Stimulated activated memory B cell treated with anti-CD40 and anti-IgM and Interleukin-4, amounts not matched to agents 10 μg/mL and 1 μg/mL and 100 μg/mL, for 72 hours (primary cell): ENCODE results near the gene GALNT12.

Experiments used
- ATAC-seq: fragments of 150-1000 bp; cut with Tn5 transposase; 2 replicates; pipeline ENCODE4 v1.10.0; 2021
- H3K27ac Mint-ChIP-seq: one replicate; pipeline ENCODE4 v1.8.0; 2022; ENCODE audit warnings: mild to moderate bottlenecking, mixed read lengths
- H3K27me3 Mint-ChIP-seq: one replicate; pipeline ENCODE4 v1.8.0; 2022; ENCODE audit warnings: mixed read lengths
- H3K36me3 Mint-ChIP-seq: one replicate; pipeline ENCODE4 v1.8.0; 2022; ENCODE audit warnings: mixed read lengths
- H3K4me1 Mint-ChIP-seq: one replicate; pipeline ENCODE4 v1.8.0; 2022; ENCODE audit warnings: mixed read lengths
- H3K4me3 Mint-ChIP-seq: one replicate; pipeline ENCODE4 v1.8.0; 2022; ENCODE audit warnings: mild to moderate bottlenecking, moderate library complexity, mixed read lengths
- H3K9me3 Mint-ChIP-seq: one replicate; pipeline ENCODE4 v1.8.0; 2022; ENCODE audit warnings: mixed read lengths

Gene GALNT12

DNA sequence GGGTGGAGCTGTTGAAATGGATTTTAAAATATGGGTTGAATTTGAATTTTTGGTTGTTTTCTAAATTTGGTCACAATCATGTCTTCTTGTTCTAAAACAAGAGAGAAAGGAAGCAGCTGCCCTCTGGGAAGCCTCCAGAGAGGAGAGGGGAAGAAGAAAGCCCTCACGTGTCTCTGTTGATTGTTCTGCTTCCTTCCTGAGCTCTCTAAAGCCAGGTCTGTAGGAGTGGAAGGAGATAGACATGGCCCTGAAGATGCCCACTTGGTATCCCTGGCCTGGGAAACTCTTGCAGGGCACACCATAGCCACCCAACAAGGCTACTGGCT lies 59.6 kb downstream of the GALNT12 start:
- Mint-ChIP-seq H3K4me1 (no peaks in the 10 kb centered on the region), H3K36me3 (no peaks in the 10 kb centered on the region), H3K27ac (no peak overlapping the region), H3K9me3 (no peaks in the 10 kb centered on the region), H3K4me3 (no peak overlapping the region), H3K27me3 (peaks cover 33% of the 10 kb centered on the region)
- ATAC-seq: no peak

DNA sequence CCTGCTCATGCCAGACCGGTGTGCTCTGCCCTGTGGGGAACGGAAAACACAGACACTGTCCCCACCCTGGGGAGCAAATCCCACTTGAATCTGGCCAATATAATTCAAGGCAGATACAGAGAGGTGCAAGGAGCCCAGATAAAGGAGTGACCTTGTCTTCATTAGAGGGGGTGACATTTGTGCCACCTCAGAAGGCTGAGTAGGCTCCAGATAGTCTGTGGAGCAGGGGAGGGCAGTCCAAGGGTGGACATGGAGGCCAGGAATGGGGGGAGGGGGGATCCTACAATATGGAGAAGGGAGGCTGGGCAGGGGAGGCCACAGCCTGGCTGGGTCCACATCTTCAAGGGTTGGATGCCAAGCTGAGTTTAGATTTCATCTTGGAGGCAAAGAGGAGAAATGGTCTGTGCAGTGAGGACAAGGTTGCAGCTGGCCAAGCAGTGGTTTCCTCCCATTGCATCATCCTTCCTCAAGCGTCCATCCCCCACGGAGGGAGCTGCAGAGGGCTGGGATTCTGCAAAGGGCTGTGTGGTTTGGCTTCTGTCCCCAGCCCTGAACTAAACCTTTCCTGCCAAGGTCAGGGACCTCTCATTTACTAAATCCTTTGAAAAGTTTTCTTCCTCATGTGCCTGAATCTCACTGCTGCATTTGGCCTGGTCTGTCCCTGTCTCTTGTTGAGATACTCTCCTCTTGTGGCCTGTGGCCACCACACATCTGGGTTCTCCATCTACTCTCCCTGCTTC lies 60.1 kb downstream of the GALNT12 start:
- H3K27ac Mint-ChIP-seq: no peak overlapping the region
- no peaks in the 10 kb centered on the region for H3K4me1 Mint-ChIP-seq
- H3K9me3 Mint-ChIP-seq: no peaks in the 10 kb centered on the region
- no peaks in the 10 kb centered on the region for H3K36me3 Mint-ChIP-seq
- peaks cover 32% of the 10 kb centered on the region for H3K27me3 Mint-ChIP-seq
- H3K4me3 Mint-ChIP-seq: no peak overlapping the region
- peak; percentile 35 for ATAC-seq

DNA sequence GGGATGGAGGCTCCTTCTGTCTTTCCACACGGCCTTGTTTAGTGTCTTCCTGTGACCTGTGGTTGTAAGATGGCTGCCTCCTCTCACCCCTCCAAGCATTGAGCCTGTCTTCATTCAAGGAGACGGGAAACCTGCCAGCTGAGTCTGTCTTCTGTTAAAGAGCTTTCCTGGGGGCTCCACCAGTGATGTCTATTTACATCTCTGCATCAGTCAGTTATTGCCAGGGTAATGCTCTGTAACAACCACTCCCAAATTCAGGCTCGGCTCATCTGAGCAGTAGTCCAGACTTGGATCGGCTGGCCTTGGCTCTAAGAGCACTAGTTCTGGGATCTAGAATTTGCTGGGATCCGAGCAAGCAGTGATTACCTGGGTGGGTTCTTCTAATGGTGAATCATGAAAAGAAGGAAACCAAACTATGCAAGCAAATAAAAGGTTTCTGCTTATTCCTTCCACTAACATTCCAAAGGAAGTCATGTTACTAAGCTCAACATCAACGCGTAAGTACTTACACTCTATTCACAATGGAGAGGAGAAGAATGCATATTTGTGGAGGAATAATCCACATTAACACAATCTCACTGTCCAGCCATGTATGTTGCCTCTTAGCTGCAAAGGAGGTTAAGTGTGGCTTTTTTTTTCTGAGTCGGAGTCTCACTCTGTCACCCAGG lies 61.7 kb downstream of the GALNT12 start:
- no peak overlapping the region for H3K27ac Mint-ChIP-seq
- H3K27me3 Mint-ChIP-seq: peaks cover 16% of the 10 kb centered on the region
- no peak for ATAC-seq
- H3K4me3 Mint-ChIP-seq: no peak overlapping the region
- no peaks in the 10 kb centered on the region for H3K36me3 Mint-ChIP-seq
- no peaks in the 10 kb centered on the region for H3K4me1 Mint-ChIP-seq
- no peaks in the 10 kb centered on the region for H3K9me3 Mint-ChIP-seq

DNA sequence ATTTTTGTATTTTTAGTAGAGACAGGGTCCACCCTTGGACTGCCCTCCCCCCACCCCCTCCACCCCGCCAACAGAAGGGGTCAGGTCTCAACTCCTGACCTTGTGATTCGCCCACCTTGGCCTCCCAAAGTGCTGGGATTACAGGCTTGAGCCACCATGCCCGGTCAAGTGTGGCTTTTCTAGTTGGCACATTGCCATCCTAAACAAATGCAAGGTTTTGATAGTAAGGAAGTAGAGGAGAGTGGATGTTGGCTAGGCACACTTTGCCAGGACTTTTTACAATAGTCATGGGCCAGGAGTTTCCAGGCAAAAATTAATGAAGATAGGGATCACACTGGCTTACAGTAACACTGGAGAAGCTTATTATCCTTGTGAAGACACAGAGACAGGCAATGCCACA lies 62.4 kb downstream of the GALNT12 start:
- Mint-ChIP-seq H3K9me3 (no peaks in the 10 kb centered on the region), H3K27ac (no peak overlapping the region), H3K4me1 (no peaks in the 10 kb centered on the region), H3K4me3 (no peak overlapping the region), H3K27me3 (peaks cover 9% of the 10 kb centered on the region), H3K36me3 (no peaks in the 10 kb centered on the region)
- ATAC-seq: no peak

DNA sequence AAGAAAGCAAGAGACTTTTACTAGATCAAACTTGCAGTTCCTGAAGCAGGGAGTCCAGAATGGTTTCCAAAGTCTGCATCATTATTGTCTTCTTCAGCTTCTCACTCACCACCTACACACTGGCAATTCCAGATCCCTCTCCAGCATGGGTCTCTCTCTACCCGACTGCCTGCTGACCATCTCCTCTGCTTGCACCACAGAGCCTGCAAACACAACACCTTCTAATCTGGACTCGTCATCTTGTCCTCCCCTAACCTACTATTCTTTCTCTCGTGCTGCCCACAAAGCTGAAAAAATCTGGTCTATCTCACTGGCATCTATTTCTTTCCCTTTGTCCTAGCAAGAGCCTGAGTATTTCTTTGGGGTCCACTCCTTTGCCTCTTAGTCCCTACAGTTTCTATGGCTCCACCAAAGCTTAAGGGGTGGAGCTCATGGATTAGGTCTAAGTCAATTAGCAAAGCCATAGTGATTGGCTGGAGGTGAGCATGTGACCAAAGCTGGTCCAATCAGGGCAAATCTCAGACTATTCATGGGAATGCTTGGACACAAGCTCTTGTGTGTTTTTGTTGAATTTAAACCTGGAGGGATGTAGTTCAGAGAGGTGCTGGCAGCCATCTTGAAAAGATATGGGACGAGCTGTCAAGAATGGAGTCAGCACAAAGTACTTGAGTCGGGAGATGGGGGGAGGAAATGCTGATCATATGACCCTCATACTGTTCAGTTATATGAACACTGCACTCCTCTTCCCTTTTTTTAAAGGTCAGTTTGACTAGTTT lies 63.5 kb downstream of the GALNT12 start:
- no peak overlapping the region for H3K27ac Mint-ChIP-seq
- ATAC-seq: no peak
- no peak overlapping the region for H3K4me3 Mint-ChIP-seq

DNA sequence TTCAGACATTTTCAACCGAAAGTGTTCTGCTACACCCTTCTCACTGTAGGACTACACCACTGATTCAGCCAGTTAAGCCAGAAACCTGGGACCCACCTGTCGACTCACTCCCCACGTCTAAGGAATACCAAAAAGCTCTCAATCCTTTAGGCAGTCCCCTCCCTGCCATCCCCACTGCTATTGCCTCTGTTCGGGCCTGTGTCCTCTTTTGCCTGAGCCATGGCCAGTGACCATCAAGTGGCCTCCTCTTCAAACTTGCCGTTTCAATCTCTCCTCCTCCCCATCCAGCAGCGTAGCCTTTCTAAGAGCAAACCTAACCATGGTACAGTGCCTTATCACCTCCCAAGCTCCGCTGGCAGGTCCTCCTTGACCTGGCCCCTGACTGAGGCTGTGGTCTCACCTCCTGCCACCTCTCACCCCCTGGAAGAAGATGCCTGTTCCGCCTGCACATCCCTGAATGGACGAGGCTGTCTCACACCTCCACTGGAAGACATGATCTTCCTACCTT lies 64.1 kb downstream of the GALNT12 start:
- H3K4me3 Mint-ChIP-seq: no peak overlapping the region
- no peaks in the 10 kb centered on the region for H3K4me1 Mint-ChIP-seq
- H3K36me3 Mint-ChIP-seq: no peaks in the 10 kb centered on the region
- ATAC-seq: no peak
- no peak overlapping the region for H3K27ac Mint-ChIP-seq
- H3K9me3 Mint-ChIP-seq: no peaks in the 10 kb centered on the region
- no peaks in the 10 kb centered on the region for H3K27me3 Mint-ChIP-seq

More for the DNA sequence above, 63.5 kb downstream of the GALNT12 start:
- Mint-ChIP-seq H3K9me3 (no peaks in the 10 kb centered on the region), H3K36me3 (no peaks in the 10 kb centered on the region), H3K4me1 (no peaks in the 10 kb centered on the region), H3K27me3 (no peaks in the 10 kb centered on the region)

DNA sequence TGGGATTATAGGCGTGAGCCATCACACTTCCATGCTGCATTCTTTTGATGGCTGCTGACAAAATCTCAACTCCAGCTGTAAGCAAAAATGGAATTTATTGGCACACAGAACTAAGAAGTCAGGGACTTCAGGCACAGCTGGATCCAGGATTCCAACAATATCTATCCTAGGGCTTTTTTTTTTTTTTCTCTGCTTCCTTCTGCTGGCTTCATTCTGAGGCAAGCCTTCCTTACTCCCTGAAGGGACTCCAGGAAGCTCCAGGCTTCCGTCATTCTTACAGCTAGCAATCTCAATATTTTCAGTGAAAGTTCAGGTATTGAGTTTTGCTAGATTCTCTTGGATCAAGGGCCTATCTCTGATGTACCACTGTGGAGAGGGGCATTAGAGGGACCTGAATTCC lies 66.1 kb downstream of the GALNT12 start:
- H3K27me3 Mint-ChIP-seq: peaks cover 17% of the 10 kb centered on the region
- no peak overlapping the region for H3K27ac Mint-ChIP-seq
- no peaks in the 10 kb centered on the region for H3K36me3 Mint-ChIP-seq
- H3K4me3 Mint-ChIP-seq: no peak overlapping the region
- no peaks in the 10 kb centered on the region for H3K9me3 Mint-ChIP-seq
- H3K4me1 Mint-ChIP-seq: no peaks in the 10 kb centered on the region
- no peak for ATAC-seq

DNA sequence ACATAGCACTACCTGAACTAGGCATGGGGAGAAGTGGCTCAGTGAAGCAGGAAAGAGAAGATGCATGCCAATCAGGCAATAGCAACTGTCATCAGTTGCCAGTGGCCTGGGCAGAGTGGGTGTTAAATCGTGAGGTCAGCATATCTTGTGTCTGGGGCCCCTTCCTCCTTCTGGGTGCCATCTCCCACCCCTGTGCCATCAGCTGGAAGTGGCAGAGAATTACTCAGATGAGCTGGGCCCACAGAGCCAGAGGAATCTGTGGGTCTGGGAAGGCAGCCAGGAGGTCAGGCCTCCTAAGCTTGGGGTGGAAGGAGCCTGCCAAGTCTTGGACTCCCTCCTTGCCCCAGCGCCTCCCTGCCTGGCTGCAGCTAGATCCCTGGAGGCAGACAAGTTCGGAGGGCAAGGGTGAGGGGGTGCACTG lies 66.5 kb downstream of the GALNT12 start:
- no peak for ATAC-seq
- Mint-ChIP-seq H3K9me3 (no peaks in the 10 kb centered on the region), H3K36me3 (no peaks in the 10 kb centered on the region), H3K27ac (no peak overlapping the region), H3K27me3 (peaks cover 21% of the 10 kb centered on the region), H3K4me1 (no peaks in the 10 kb centered on the region), H3K4me3 (no peak overlapping the region)

DNA sequence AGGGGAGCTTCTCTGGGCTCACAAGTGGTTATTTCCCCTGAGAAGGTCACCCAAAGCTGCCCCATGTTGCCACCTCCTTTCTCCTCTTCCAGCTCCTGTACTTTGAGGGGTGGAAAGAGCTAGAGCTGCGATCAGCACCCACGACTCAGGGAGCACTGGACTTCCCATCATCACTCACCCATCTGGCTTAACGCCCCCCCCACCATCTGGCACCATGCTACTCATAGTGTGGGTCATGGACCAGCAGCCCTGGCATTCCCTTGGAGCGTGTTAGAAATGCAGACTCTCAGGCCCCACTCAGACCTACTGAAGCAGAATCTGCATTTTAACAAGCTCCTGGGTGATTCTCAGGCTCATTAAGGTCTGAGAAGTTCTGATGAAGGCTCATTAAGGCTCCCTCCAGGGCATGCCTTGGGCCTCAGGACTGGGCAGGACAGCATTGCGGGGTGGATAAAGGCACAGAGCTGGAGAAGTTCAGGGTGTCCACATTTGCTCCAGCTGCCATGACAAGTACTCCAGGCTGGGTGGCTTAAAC lies 67.3 kb downstream of the GALNT12 start:
- Mint-ChIP-seq H3K27ac (no peak overlapping the region), H3K27me3 (peaks cover 29% of the 10 kb centered on the region), H3K9me3 (no peaks in the 10 kb centered on the region), H3K4me3 (no peak overlapping the region), H3K4me1 (no peaks in the 10 kb centered on the region), H3K36me3 (no peaks in the 10 kb centered on the region)
- no peak for ATAC-seq

DNA sequence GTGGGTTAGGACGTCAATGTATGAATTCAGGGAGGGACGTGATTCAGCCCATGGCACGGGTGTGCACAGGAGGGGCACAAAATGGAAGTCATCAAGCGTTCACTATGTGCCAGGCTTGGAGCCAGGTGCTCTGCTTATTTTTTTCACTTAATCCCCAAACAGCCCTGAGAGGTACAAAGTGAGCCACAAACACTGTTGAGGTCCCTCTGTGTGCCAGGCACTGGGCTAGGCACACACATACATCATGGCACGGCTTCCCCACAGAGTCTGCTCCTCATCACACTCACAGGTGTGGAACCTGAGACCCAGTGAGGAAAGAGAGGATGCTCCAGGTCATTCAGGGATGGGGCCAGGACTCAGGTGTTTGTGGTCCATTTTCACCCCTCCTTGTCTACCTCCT lies 68.1 kb downstream of the GALNT12 start:
- no peak for ATAC-seq
- H3K4me1 Mint-ChIP-seq: no peaks in the 10 kb centered on the region
- no peaks in the 10 kb centered on the region for H3K36me3 Mint-ChIP-seq
- H3K9me3 Mint-ChIP-seq: no peaks in the 10 kb centered on the region
- peaks cover 36% of the 10 kb centered on the region for H3K27me3 Mint-ChIP-seq
- no peak overlapping the region for H3K27ac Mint-ChIP-seq
- H3K4me3 Mint-ChIP-seq: no peak overlapping the region

DNA sequence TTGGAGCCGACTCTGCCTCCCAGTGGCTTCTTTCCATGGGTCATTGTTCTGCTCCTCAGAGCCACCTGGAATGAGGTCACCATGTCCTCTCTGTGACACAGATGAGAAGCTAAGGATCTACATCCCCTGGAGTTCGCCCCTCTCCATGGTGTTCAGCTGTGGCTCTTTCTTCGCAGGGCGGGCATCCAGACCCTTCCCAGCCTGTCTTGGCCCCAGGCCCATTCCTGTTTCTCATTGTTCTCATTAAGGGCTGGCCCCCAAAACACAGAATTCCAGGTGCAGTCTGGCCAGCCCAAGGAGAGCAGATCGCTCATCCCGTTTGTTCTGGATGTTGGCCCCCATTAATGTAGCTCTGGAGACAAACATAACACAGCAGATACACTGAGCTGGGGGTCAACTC lies 69.8 kb downstream of the GALNT12 start:
- Mint-ChIP-seq H3K27ac (no peak overlapping the region), H3K27me3 (peaks cover 48% of the 10 kb centered on the region), H3K36me3 (no peaks in the 10 kb centered on the region), H3K9me3 (no peaks in the 10 kb centered on the region), H3K4me3 (no peak overlapping the region), H3K4me1 (no peaks in the 10 kb centered on the region)
- no peak for ATAC-seq

DNA sequence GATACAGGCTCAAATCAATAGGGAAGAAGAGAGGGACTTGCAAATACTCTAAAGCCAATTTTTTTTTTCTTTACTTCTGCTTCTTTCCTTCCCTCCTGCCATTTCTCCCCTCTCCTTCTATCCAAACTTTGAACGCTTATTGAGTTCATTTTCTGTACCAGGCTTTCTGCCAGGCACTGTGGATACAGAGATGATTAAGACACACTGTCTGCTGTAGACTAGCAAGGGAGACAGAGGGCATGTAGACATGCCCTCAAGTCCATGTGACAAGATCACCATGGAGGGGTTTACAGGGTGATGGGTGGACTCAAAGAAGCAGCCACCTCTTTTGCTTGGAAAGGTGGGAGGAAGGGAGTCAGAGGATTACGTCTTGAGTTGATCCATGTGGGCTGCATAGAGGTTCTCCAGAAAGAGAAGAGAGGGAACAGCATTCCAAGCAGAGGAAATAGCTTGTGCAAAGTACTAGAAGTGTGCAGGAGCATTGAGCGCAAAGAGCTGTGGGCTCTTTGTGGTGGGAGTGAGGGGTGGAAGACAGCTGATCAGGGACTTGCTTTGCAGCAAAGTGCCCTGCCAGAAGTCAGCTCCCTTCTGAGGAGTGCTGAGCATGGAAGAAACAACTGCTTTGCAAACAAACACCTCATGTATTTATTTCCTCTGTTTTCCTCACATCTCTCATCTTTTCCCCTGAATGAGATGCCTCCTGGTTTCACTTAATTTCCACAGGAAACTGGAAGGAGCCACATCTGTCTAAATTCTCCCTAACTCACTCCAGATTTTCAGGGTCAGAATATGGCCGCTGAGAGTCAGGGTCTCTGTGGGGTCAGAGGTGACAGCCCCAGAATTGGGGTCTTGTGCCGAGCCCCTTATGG lies 71.9 kb downstream of the GALNT12 start:
- Mint-ChIP-seq H3K27ac (no peak overlapping the region), H3K27me3 (peaks cover 66% of the 10 kb centered on the region), H3K4me1 (no peaks in the 10 kb centered on the region), H3K4me3 (no peak overlapping the region), H3K36me3 (no peaks in the 10 kb centered on the region), H3K9me3 (no peaks in the 10 kb centered on the region)
- no peak for ATAC-seq

DNA sequence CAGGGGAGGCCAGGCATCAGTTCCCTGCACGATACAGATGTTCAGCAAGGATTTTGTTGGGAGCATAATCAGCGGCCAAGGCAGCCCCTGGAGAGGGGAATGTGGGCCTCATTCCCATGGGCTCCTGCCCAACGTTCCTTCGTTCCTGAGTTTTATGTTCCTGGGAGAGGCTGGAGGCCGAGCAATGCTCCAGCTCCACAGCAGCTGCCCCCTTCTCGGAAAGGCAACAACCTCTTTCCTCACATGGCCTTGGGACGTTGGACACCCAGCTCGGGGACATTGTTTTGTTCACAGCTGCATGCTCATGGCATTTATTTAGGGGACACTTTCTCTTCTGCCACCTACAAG lies 72.5 kb downstream of the GALNT12 start:
- no peaks in the 10 kb centered on the region for H3K36me3 Mint-ChIP-seq
- no peak for ATAC-seq

DNA sequence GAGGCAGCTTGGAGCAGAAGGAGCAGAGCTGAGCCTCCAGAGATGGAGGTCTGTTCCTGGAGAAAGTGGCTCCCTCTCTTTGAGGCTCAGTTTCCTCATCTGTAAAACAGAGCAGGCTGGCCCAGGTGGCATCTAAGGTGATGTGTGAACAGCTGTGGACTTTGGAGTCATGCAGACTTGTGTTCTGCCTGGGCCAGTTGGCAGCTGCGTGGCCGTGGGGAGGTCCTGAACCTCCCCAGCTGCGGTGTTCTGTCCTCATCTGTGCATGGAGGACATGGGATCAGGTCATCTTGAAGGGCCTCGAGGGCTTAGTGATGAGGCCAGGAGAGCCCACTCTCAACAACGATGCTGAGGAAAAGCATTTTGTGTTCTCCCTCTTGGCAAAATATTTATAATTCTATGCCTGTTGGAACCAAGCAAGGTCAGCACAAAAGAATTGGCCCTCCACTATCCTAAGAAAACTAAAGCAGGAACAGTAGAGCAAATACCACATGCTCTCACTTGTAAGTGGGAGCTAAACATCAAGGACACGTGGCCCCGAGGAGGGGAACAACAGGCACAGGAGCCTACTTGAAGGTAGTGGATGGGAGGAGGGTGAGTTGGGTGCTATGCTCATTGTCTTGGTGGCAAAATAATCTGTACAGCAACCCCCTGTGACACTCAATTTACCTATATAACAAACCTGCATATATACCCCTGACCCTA lies 73.0 kb downstream of the GALNT12 start:
- ATAC-seq: no peak
- Mint-ChIP-seq H3K4me3 (no peak overlapping the region), H3K36me3 (no peaks in the 10 kb centered on the region)

More for the DNA sequence above, 72.5 kb downstream of the GALNT12 start:
- Mint-ChIP-seq H3K9me3 (no peaks in the 10 kb centered on the region), H3K4me3 (no peak overlapping the region), H3K4me1 (no peaks in the 10 kb centered on the region), H3K27ac (no peak overlapping the region), H3K27me3 (peaks cover 71% of the 10 kb centered on the region)

More for the DNA sequence above, 73.0 kb downstream of the GALNT12 start:
- no peaks in the 10 kb centered on the region for H3K4me1 Mint-ChIP-seq
- no peak overlapping the region for H3K27ac Mint-ChIP-seq
- H3K9me3 Mint-ChIP-seq: no peaks in the 10 kb centered on the region
- peaks cover 76% of the 10 kb centered on the region for H3K27me3 Mint-ChIP-seq
